Activated naive CD8-positive, alpha-beta T cell treated with anti-CD3 and anti-CD28 coated beads, Interleukin-2, amount 50 U/mL, for 24 hours (primary cell): ENCODE results near the gene SELENOH.

Experiments used
- ATAC-seq: fragments of 150-1000 bp; cut with Tn5 transposase; one replicate; pipeline ENCODE4 v1.10.0; 2021
- DNase-seq: peaks from one replicate; pipeline ENCODE4 v3.0.0; 2021
- H3K27ac Mint-ChIP-seq: one replicate; pipeline ENCODE4 v1.8.0; 2021; ENCODE audit warnings: mild to moderate bottlenecking, mixed read lengths
- H3K27me3 Mint-ChIP-seq: one replicate; pipeline ENCODE4 v1.8.0; 2021; ENCODE audit warnings: mixed read lengths
- H3K36me3 Mint-ChIP-seq: one replicate; pipeline ENCODE4 v1.8.0; 2021; ENCODE audit warnings: low read depth, mixed read lengths
- H3K4me1 Mint-ChIP-seq: one replicate; pipeline ENCODE4 v1.8.0; 2021; ENCODE audit warnings: mixed read lengths
- H3K4me3 Mint-ChIP-seq: one replicate; pipeline ENCODE4 v1.8.0; 2021; ENCODE audit warnings: mild to moderate bottlenecking, moderate library complexity, mixed read lengths
- H3K9me3 Mint-ChIP-seq: one replicate; pipeline ENCODE4 v1.8.0; 2021; ENCODE audit warnings: mixed read lengths

SELENOH gene

DNA sequence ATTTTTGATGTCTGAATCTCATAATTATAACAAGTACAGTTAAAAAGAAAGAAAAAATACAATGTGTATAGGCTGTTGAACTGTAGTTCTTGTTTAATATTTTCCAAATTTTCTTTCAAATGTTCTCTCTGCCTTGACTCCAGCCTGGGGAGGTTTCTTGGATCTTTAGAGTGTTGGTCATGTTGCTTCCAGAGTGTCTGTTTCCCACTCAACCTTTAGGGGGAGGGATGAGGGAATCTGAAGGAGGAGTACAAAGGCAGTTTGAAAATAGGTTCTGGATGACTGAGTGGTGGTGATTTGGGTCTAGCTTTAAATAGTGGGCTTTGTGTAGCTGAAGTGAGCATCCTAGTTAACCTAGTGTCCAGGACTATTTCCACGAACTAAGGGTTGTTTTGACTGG is 22.3 kb downstream of the SELENOH start:
- no peak for DNase-seq
- no peak for ATAC-seq
- peak overlapping the region; percentile 59 for H3K4me3 Mint-ChIP-seq

GRCh38 chr11:57764021-57764420 is 22.7 kb downstream of the SELENOH start:
- Mint-ChIP-seq H3K4me3 (no peak overlapping the region), H3K27me3 (no peaks in the 10 kb centered on the region), H3K36me3 (peaks cover 8% of the 10 kb centered on the region), H3K4me1 (peaks cover 28% of the 10 kb centered on the region), H3K27ac (no peak overlapping the region), H3K9me3 (no peaks in the 10 kb centered on the region)
- DNase-seq (no peak), ATAC-seq (no peak)

More for the DNA sequence above, 22.3 kb downstream of the SELENOH start:
- Mint-ChIP-seq H3K4me1 (peaks cover 28% of the 10 kb centered on the region), H3K27ac (no peak overlapping the region), H3K36me3 (peaks cover 8% of the 10 kb centered on the region), H3K27me3 (no peaks in the 10 kb centered on the region), H3K9me3 (no peaks in the 10 kb centered on the region)

DNA sequence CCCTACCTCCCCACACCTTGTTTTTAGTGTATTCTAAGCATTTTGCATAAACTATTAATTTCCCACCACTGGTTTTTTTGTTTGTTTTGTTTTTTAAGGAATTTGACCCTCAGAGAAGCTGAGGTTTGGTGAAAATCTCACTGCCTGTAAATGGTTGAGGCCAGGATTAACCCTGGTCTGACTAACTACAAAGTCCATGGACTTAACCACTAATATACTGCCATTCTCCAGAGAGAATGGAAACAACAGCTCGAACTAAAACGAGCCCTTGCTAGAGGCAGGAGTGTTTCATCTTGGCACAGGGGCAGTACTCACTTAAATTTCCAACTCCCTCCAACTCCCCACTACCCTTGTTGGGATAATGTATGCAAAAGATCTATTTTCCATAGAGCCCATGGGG is 23.3 kb downstream of the SELENOH start:
- ATAC-seq (no peak), DNase-seq (no peak)
- no peaks in the 10 kb centered on the region for H3K9me3 Mint-ChIP-seq
- H3K27me3 Mint-ChIP-seq: no peaks in the 10 kb centered on the region
- no peak overlapping the region for H3K27ac Mint-ChIP-seq
- peaks cover 8% of the 10 kb centered on the region for H3K36me3 Mint-ChIP-seq
- peaks cover 28% of the 10 kb centered on the region for H3K4me1 Mint-ChIP-seq
- H3K4me3 Mint-ChIP-seq: no peak overlapping the region

- no peak overlapping the region for H3K4me3 Mint-ChIP-seq
These were observed 23.7 kb downstream of the SELENOH start for GRCh38 chr11:57764972-57765371.

GRCh38 chr11:57770793-57771192 is 29.5 kb downstream of the SELENOH start:
- ATAC-seq: no peak
- DNase-seq: no peak
- peaks cover 4% of the 10 kb centered on the region for H3K4me1 Mint-ChIP-seq
- no peak overlapping the region for H3K4me3 Mint-ChIP-seq
- H3K36me3 Mint-ChIP-seq: peaks cover 2% of the 10 kb centered on the region
- H3K9me3 Mint-ChIP-seq: no peaks in the 10 kb centered on the region
- H3K27me3 Mint-ChIP-seq: no peaks in the 10 kb centered on the region
- H3K27ac Mint-ChIP-seq: no peak overlapping the region

More at GRCh38 chr11:57764972-57765371, 23.7 kb downstream of the SELENOH start:
- Mint-ChIP-seq H3K36me3 (peaks cover 8% of the 10 kb centered on the region), H3K27ac (no peak overlapping the region), H3K9me3 (no peaks in the 10 kb centered on the region), H3K27me3 (no peaks in the 10 kb centered on the region), H3K4me1 (peaks cover 27% of the 10 kb centered on the region)
- DNase-seq (no peak), ATAC-seq (no peak)

GRCh38 chr11:57771365-57771764 is 30.1 kb downstream of the SELENOH start:
- Mint-ChIP-seq H3K36me3 (peaks cover 2% of the 10 kb centered on the region), H3K27me3 (no peaks in the 10 kb centered on the region), H3K4me3 (no peak overlapping the region), H3K9me3 (no peaks in the 10 kb centered on the region), H3K27ac (no peak overlapping the region), H3K4me1 (peaks cover 4% of the 10 kb centered on the region)
- ATAC-seq (no peak), DNase-seq (no peak)

GRCh38 chr11:57772562-57772961 is 31.3 kb downstream of the SELENOH start:
- H3K36me3 Mint-ChIP-seq: no peaks in the 10 kb centered on the region
- ATAC-seq (no peak), DNase-seq (no peak)
- H3K27me3 Mint-ChIP-seq: no peaks in the 10 kb centered on the region
- H3K4me1 Mint-ChIP-seq: peaks cover 4% of the 10 kb centered on the region
- H3K27ac Mint-ChIP-seq: no peak overlapping the region
- no peaks in the 10 kb centered on the region for H3K9me3 Mint-ChIP-seq
- H3K4me3 Mint-ChIP-seq: no peak overlapping the region

DNA sequence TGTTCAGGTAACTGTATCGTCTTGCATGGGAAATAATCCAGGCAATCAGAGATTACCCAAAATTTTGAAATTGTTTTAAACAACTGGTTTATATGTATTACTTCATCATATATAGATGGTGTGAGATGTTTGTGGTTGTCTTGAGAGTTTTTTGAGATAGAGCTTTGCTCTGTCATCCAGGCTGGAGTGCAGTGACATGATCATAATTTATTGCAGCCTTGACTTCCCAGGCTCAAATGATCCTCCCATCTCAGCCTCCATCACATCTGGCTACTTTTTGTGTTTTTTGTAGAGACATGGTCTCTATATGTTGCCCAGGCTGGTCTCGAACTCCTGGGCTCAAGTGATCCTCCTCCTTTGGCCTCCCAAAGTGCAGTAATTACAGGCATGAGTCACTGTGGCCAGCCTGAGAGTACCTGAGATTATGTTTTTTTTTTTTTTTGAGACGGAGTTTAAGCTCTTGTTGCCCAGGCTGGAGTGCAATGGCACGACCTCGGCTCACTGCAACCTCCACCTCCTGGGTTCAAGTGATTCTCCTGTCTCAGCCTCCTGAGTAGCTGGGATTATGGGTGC is 31.8 kb downstream of the SELENOH start:
- H3K27me3 Mint-ChIP-seq: no peaks in the 10 kb centered on the region
- H3K4me1 Mint-ChIP-seq: peaks cover 4% of the 10 kb centered on the region
- no peak for ATAC-seq
- no peaks in the 10 kb centered on the region for H3K36me3 Mint-ChIP-seq
- H3K4me3 Mint-ChIP-seq: no peak overlapping the region
- H3K27ac Mint-ChIP-seq: no peak overlapping the region
- no peak for DNase-seq
- no peaks in the 10 kb centered on the region for H3K9me3 Mint-ChIP-seq

- Mint-ChIP-seq H3K36me3 (no peaks in the 10 kb centered on the region), H3K27ac (no peak overlapping the region), H3K27me3 (no peaks in the 10 kb centered on the region), H3K4me1 (peaks cover 10% of the 10 kb centered on the region), H3K9me3 (no peaks in the 10 kb centered on the region), H3K4me3 (no peak overlapping the region)
- DNase-seq (no peak), ATAC-seq (no peak)
These were observed 34.2 kb downstream of the SELENOH start for GRCh38 chr11:57775491-57775890.

DNA sequence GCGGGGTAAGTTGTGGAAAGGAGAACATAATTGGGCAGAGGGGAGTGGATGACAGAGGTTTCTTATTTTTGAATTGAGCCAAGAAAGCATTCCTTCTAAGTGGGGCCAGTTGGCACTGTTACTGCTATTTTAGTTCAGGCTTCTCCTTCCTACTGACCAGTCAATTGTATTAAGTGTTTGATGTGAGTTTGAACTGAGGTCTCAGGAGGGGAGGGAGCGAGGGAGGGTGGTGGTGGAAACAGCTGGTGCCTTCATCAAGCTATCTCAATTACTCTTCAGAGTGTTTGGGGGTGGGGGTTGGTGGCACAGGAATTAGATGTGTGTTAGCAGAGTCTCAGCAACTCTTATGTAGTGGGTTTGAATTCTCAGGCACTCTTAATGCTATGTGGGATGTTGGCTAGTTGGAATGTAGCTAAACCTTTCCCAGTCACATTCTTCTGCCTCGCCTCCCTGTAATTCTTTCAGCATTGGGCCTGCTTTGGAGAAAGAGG is 34.8 kb downstream of the SELENOH start:
- H3K27ac Mint-ChIP-seq: no peak overlapping the region
- H3K4me1 Mint-ChIP-seq: peaks cover 10% of the 10 kb centered on the region
- DNase-seq (no peak), ATAC-seq (no peak)
- H3K9me3 Mint-ChIP-seq: no peaks in the 10 kb centered on the region
- no peak overlapping the region for H3K4me3 Mint-ChIP-seq
- H3K36me3 Mint-ChIP-seq: no peaks in the 10 kb centered on the region
- no peaks in the 10 kb centered on the region for H3K27me3 Mint-ChIP-seq

GRCh38 chr11:57776577-57777210 is 35.4 kb downstream of the SELENOH start:
- H3K27me3 Mint-ChIP-seq: no peaks in the 10 kb centered on the region
- no peaks in the 10 kb centered on the region for H3K36me3 Mint-ChIP-seq
- DNase-seq: no peak
- no peaks in the 10 kb centered on the region for H3K9me3 Mint-ChIP-seq
- H3K4me3 Mint-ChIP-seq: no peak overlapping the region
- H3K4me1 Mint-ChIP-seq: peaks cover 16% of the 10 kb centered on the region
- no peak overlapping the region for H3K27ac Mint-ChIP-seq
- no peak for ATAC-seq

- Mint-ChIP-seq H3K27ac (no peak overlapping the region), H3K9me3 (no peaks in the 10 kb centered on the region), H3K4me3 (no peak overlapping the region), H3K27me3 (no peaks in the 10 kb centered on the region), H3K36me3 (no peaks in the 10 kb centered on the region), H3K4me1 (peaks cover 23% of the 10 kb centered on the region)
- DNase-seq: no peak
- no peak for ATAC-seq
These were observed 36.7 kb downstream of the SELENOH start for GRCh38 chr11:57777969-57778317.

- no peak overlapping the region for H3K27ac Mint-ChIP-seq
- no peaks in the 10 kb centered on the region for H3K36me3 Mint-ChIP-seq
- no peak for DNase-seq
- ATAC-seq: no peak
- no peaks in the 10 kb centered on the region for H3K9me3 Mint-ChIP-seq
- no peak overlapping the region for H3K4me3 Mint-ChIP-seq
- peaks cover 23% of the 10 kb centered on the region for H3K4me1 Mint-ChIP-seq
- no peaks in the 10 kb centered on the region for H3K27me3 Mint-ChIP-seq
These were observed 37.2 kb downstream of the SELENOH start for GRCh38 chr11:57778318-57779037.

DNA sequence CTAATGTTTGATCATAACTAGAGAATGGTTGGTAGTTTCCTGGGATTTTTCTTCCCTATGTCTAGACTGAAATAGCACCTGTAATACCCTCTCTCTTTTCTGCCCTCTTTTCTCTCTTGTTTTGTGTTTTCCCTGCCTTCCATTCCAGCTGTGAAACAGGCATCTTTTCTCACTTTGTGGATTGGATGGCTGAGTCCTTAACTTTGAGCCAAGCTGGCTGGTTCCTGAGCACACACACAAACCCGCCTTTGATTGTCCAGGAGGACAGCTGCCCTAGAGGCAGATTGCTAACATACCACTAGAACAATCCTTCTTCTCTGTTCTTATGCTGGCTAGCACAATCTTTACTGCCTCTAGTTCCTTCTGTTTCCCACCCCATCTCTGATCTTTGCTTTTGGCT is 38.0 kb downstream of the SELENOH start:
- Mint-ChIP-seq H3K27ac (no peak overlapping the region), H3K36me3 (no peaks in the 10 kb centered on the region), H3K9me3 (no peaks in the 10 kb centered on the region), H3K4me1 (peaks cover 23% of the 10 kb centered on the region), H3K4me3 (no peak overlapping the region), H3K27me3 (no peaks in the 10 kb centered on the region)
- no peak for ATAC-seq
- DNase-seq: no peak

GRCh38 chr11:57781529-57781943 is 40.2 kb downstream of the SELENOH start:
- no peaks in the 10 kb centered on the region for H3K27me3 Mint-ChIP-seq
- H3K9me3 Mint-ChIP-seq: no peaks in the 10 kb centered on the region
- H3K36me3 Mint-ChIP-seq: no peaks in the 10 kb centered on the region
- H3K27ac Mint-ChIP-seq: no peak overlapping the region
- H3K4me1 Mint-ChIP-seq: peaks cover 18% of the 10 kb centered on the region
- ATAC-seq (no peak), DNase-seq (no peak)
- no peak overlapping the region for H3K4me3 Mint-ChIP-seq
